ENCODE data around the gene P2RX5.

Gene P2RX5

GRCh38 chr17:3656755-3657587 is 39.0 kb downstream of the P2RX5 start:
- no peak for DNase-seq (ENCODE audit: low read depth in 2 of 2)

GRCh38 chr17:3656353-3656752 is 39.6 kb downstream of the P2RX5 start:
- no peak for DNase-seq (ENCODE audit: low read depth in 2 of 2)

GRCh38 chr17:3655766-3656165 is 40.2 kb downstream of the P2RX5 start:
- DNase-seq (ENCODE audit: low read depth in 2 of 2) = no peak

- DNase-seq (ENCODE audit: low read depth in 2 of 2) = peak in 1 of 2 donors; percentile 28
Observed at GRCh38 chr17:3647769-3648555, 48.0 kb downstream of the P2RX5 start.

GRCh38 chr17:3647251-3647650 is 48.7 kb downstream of the P2RX5 start:
- no peak for DNase-seq (ENCODE audit: low read depth in 2 of 2)

- no peak for DNase-seq (ENCODE audit: low read depth in 2 of 2)
Observed at GRCh38 chr17:3645310-3645709, 50.6 kb downstream of the P2RX5 start.

- DNase-seq (ENCODE audit: low read depth in 2 of 2) = no peak
Observed at GRCh38 chr17:3643889-3644349, 52.0 kb downstream of the P2RX5 start.

GRCh38 chr17:3641717-3642486 is 54.1 kb downstream of the P2RX5 start:
- no peak for DNase-seq (ENCODE audit: low read depth in 2 of 2)

- no peak for DNase-seq (ENCODE audit: low read depth in 2 of 2)
Observed at GRCh38 chr17:3641014-3641413, 54.9 kb downstream of the P2RX5 start.

GRCh38 chr17:3639981-3640596 is 55.9 kb downstream of the P2RX5 start:
- DNase-seq (ENCODE audit: low read depth in 2 of 2) = no peak

GRCh38 chr17:3636908-3637373 is 59.0 kb downstream of the P2RX5 start:
- DNase-seq (ENCODE audit: low read depth in 2 of 2) = no peak

- DNase-seq (ENCODE audit: low read depth in 2 of 2) = peak; percentile 90 to 93
Observed at GRCh38 chr17:3636154-3636907, 59.6 kb downstream of the P2RX5 start, which contains the start of the genes CTNS and SHPK. Gene CTNS (plus strand): TSS chr17:3636760. CDS start chr17:3640207, 3,447 bp downstream. Gene SHPK (minus strand): TSS chr17:3636250. CDS start chr17:3636219, 31 bp downstream.

- peak in 1 of 2 donors; percentile 1 for DNase-seq (ENCODE audit: low read depth in 2 of 2)
Observed at GRCh38 chr17:3635474-3636153, 60.3 kb downstream of the P2RX5 start.

- no peak for DNase-seq (ENCODE audit: low read depth in 2 of 2)
Observed at GRCh38 chr17:3632287-3632686, 63.7 kb downstream of the P2RX5 start.

GRCh38 chr17:3630781-3631180 is 65.2 kb downstream of the P2RX5 start:
- DNase-seq (ENCODE audit: low read depth in 2 of 2) = no peak

GRCh38 chr17:3627769-3628167 is 68.2 kb downstream of the P2RX5 start:
- DNase-seq (ENCODE audit: low read depth in 2 of 2) = no peak

GRCh38 chr17:3626831-3627768 is 68.9 kb downstream of the P2RX5 start:
- DNase-seq (ENCODE audit: low read depth in 2 of 2) = no peak

Measured in stimulated activated CD4-positive, alpha-beta T cell treated with anti-CD3 and anti-CD28 coated beads, Interleukin-1b, Interleukin-23, amount 100 ng/mL, for 4 hours (primary cell).